A375 (cell line): Measurements from ENCODE around the gene ZNF578. TPM values are rescaled to one million over a fixed set of nuclear protein-coding genes. Genes with fewer than 3 reads are reported as not detected.

Experiments
- total RNA-seq: library from RNA; depleted of rRNA; stranded (reverse); fragments of >200 nt; shearing (Covaris generic); gene quantifications from 2 replicates; pipeline ENCODE4 v1.2.3, GENCODE V29; 2014; rRNA removed

Gene ZNF578
- total RNA-seq: 0.53 and 0.98 TPM in 2 replicates

DNA sequence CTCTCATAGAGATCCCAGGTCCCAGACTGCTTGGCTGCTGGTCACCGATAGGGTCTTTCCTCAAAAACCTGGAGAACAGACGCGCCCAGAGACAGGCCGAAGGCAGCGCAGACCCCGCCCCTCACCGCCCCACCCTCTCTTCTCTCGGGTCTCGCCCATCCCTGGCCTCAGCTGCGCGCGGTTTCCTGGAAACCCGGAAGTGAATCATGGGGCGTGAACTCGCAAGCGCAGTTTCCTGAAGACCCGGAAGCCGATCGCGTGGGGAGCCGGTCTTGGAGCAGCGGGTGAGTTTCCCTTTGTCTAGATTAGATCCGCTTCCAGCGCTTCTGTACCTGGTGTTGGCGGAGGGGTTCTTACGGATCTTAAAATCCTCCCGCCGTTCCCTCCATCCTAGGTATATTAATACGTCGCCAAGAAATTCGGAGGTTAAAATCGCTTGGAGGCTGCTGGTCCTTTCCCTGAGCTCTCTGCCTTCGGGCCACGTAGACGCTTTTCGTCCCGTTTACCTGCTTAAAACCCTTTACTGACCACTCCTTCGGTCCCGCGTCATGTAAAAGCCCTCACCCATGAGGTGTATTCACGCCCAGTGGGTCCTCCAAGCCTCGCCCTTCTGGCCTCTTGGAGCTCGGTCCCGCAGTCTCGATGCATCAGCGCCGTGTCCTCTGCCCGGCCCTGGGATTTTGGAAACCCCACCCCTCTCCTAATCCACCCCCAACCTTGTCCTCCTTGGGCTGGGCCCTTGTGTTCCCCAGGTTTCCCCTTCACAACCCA, at the start of gene ZNF578:
Gene ZNF578, plus strand, starts transcription at position 230 of the 771 bp plus-strand sequence. CDS start 48,293 bp downstream, outside the sequence.

DNA sequence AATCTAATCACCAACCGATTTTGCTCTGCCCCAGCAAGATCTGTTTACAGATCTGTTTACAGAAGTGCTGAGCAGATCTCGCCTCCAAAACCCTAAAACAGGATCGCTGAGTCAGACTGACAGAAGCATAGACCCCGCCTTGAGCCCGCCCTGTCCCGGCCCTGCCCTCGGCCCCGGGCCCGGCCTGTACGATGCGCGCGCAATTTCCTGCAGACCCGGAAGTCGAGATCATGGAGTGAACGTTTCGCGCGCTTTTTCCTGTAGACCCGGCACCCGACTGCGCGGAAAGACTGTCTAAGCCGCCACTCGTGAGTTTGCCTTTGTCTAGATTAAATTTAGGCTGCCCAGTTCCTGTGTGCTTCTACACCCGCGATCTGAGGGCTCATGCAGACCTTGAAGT, 24.4 kb upstream of the ZNF578 start, which contains the start of gene ZNF534:
Gene ZNF534, plus strand, starts transcription at position 212 of the 400 bp plus-strand sequence. CDS start 2,327 bp downstream, outside the sequence.

DNA sequence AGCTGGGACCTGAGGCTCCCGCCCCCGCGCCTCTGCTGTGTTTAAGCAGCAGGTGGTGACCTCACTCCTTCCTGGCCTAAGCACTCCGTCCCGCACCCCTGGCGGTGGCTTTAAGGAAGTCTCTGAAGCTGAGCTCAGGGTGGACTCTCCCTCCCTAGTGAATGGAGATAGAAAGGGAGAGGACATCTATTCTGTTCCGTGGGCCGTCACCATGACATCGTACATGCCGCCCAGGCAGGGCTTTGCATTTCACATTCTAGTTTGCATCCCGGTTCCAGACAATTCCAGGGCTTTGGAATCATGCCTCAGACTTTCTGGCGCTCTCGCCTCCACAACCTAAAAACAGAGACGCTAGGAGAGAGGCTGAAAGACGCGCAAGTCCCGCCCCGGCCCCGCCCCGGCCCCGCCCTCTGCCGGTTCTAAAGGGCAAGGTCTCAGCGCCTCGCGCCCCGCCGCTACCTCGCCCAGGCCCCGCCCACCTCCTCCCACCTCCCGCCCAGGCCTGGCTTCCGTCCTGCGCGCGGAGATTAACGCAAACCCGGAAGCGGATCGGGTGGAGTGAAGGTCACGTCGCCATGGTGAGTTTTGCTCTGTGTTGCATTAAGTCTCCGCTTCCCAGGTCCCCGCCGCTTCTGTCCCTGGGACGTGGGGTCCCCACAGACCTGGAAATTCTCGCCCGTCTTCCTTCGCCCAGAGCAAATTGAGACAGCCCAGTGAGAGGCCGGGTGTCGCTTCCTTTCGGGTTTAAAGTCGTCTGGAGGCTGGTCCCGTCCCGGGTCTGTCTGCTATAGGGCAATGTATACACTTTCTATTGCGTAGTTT, 74.0 kb downstream of the ZNF578 start, which contains the start of gene ZNF808:
Gene ZNF808, plus strand, starts transcription at position 535 of the 822 bp plus-strand sequence. CDS start 15,617 bp downstream, outside the sequence.

Other genes starting within 250 kb of the ZNF578 start
- 9.8 and 10.3 TPM in 2 replicates for gene ZNF766, start 184.0 kb upstream of the ZNF578 start, total RNA-seq
- gene ZNF480, start 156.4 kb upstream of the ZNF578 start, total RNA-seq: 5.5 and 6.3 TPM in 2 replicates
- gene ZNF610, start 117.3 kb upstream of the ZNF578 start, total RNA-seq: not detected in 2 replicates
- 12.2 and 19.0 TPM in 2 replicates for gene ZNF880, start 83.6 kb upstream of the ZNF578 start, total RNA-seq
- gene ZNF528, start 55.7 kb upstream of the ZNF578 start, total RNA-seq: 9.3 and 15.6 TPM in 2 replicates
- gene ZNF534, start 24.4 kb upstream of the ZNF578 start, total RNA-seq: not detected in 2 replicates
- 10.9 TPM in 2 replicates for gene ZNF808, start 74.1 kb downstream of the ZNF578 start, total RNA-seq
- 5.5 and 6.3 TPM in 2 replicates for gene ZNF701, start 116.7 kb downstream of the ZNF578 start, total RNA-seq
- gene ZNF83, start 184.8 kb downstream of the ZNF578 start, total RNA-seq: 29.2 and 33.8 TPM in 2 replicates